DMS53 (cell line): ENCODE data around the gene BMP7.
"Not testable (repeated sequence)": the region's sequence is repeated elsewhere in the genome, so short reads cannot be mapped to it uniquely, and the experiment has no call there.

Experiments used
- DNase-seq: peaks from one replicate; lab custom pipeline; 2025; lab: John Stamatoyannopoulos, UW

Gene BMP7

GRCh38 chr20:57287901-57288300 lies 21.5 kb upstream of the BMP7 start:
- DNase-seq, result no peak

DNA sequence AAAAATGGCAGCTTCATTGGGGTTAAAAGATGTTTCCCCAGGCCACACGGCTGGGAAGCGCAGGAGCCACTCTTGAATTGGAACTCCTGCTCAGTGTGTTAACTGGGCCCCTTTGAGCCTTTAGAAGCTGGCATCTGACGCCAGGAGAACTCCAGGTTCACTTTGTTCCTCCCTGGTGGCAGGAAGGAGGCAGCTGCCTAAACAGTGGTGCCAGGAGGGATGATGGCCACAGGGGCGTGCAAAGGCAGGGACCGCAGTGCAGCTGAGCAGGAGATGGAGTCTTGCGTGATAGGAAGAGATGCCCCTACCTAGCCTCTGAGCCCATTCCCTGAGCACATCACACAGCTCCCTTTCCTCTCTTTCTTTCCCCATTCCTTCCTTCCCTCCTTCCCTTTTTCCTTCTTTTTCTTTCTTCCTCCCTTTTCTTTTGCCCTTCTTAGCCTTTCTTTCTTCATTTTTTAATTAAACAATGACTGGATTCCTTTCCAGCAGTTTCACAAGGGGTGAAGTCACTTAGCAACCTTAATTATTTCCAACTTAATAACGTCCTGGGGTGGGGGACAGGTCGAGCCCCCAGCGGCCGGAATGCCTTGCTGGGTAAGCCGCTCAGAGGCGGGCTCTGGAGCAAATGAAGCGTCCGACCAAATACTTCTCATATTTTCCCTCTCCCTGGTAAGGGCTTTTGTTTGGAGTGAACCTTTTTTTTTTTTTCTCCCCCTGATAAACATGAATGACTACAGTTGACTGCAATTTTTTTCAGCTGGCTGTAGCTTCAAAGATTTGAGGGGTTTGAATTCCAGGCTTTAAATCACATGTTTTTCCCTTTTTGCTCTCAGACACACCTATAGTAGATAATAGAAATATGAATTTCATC lies 20.8 kb upstream of the BMP7 start:
- DNase-seq, result no peak

GRCh38 chr20:57283860-57284259 lies 17.4 kb upstream of the BMP7 start:
- no peak for DNase-seq

DNA sequence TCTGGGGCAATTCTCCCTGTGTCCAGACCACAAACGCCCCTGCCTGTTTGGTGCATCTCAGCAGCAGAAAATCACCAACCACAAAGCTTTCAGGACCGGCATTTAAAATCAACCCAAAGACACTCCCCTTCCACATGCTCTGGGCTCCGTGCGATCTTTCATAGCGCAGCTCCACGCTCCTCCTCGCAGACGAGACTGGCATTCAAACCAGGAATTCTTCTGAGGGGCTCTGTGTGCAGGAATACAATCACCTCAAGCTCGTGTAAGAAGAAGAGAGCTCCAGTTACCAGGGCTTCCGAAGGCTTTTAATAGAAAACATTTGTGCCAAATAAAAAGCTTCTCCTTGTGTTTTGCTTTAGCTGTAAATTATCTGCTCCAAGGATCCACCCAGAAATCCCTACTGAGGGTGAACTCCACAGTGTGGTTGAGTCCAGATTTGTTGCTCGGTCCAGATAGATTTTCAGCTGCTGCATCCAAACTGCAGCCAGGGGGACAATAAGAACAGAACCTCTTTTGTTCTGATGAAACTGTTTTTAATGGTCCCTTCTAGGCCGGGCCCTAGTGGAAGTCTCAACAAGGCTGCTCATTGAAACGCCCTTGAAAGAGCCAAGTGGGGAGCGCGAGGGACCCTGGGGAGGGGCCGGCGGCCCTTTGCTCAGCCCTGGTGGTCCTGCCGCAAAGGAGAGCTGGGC lies 16.4 kb upstream of the BMP7 start:
- no peak for DNase-seq

GRCh38 chr20:57281900-57282299 lies 15.5 kb upstream of the BMP7 start:
- no peak for DNase-seq

DNA sequence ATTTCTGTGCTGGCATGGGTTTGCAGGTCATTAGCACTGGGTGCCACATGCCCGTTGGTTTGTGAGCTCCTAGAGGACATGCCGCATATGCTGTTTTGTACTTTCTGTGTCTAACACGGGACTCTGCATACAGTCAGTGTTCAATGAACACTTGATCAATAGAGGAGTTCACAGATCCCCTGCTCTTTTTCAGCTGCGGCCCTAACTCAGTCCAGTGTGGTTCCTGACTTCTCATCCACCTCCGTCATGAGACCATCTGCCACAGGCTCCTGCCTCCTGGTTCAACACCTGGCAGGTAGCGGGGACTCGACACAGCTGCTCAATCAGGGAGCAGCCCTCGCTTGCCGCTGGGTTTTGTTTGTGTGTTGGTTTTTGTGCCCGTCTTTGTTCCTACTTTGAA lies 13.8 kb upstream of the BMP7 start:
- DNase-seq, result peak; percentile 17

- DNase-seq, result not testable (repeated sequence)
These were observed 13.1 kb upstream of the BMP7 start for GRCh38 chr20:57279548-57279947.

GRCh38 chr20:57278457-57278856 lies 12.0 kb upstream of the BMP7 start:
- DNase-seq, result no peak

DNA sequence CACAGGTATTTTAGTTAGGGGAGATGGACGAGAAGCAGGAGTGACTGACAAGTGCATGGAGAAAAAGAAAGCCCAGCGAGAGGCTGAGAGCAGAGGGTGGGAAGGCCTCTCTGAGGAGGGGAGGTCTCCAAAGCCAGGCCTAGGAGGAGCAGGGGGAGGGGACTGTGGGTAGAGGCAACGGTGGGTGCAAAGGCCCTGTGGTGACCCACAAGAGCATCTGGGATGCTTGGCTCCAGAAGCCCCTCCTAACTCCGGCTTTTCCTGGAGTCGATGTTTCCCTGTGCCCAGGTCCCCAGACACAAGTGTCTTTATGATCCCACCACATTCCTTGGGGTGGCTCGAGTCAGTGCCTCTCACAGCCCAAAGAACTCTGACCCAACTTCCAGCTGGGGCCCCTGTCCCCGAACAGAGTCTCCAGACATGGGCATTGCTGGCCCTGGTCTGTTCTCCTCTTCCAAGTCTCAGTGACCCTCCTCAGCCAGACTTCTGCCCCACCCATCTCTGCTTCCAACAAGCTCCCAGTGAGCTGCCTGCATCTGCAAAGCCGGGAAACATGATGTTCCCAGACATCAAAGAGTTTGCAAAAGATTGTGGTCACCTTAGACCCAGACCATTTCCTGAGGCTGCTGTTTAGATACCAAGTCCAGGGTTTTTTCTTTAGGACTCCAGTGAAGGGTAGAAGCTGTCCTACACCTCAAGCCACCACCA lies 11.1 kb upstream of the BMP7 start:
- DNase-seq, result no peak

DNA sequence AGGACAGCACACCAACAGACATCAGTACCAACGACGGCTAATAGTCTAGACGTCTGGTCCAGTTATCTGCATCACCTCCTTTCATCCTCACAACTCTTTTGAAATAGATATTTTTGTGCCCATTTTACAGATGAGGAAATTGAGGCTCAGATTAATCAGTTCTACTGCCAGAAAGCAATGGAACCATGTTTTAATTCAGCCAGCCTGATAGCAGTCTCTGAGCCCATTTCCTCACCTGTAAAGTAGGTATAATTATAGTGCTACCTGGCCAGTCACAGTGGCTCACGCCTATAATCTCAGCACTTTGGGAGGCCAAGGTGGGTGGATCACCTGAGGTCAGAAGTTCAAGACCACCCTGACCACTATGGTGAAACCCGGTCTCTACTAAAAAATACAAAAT lies 9.8 kb upstream of the BMP7 start:
- DNase-seq, result no peak

DNA sequence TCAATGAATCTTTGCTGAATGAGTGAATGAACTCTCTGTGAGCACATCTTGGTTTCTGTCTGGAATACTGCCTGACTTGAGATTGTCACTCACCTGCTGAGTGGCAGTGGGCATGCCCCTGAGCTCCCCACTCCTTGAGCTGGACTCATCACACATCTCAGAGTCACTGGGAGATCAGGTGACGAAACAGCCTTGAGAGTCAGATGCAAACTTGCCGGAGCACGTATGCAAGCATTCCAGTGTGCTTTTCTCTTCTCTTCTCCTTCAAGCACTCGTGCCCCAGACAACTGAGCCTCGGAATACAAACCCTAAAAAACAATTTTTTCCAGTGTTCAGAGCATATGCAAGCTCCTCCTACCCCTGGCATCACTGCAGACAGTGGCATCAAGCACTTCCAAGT lies 9.4 kb upstream of the BMP7 start:
- DNase-seq, result no peak

GRCh38 chr20:57275334-57275733 lies 8.9 kb upstream of the BMP7 start:
- no peak for DNase-seq

GRCh38 chr20:57274846-57275245 lies 8.4 kb upstream of the BMP7 start:
- no peak for DNase-seq

- DNase-seq, result no peak
These were observed 7.9 kb upstream of the BMP7 start for GRCh38 chr20:57274299-57274698.

- no peak for DNase-seq
These were observed 6.6 kb upstream of the BMP7 start for GRCh38 chr20:57272883-57273535.

- no peak for DNase-seq
These were observed 4.0 kb upstream of the BMP7 start for GRCh38 chr20:57270204-57270984.

DNA sequence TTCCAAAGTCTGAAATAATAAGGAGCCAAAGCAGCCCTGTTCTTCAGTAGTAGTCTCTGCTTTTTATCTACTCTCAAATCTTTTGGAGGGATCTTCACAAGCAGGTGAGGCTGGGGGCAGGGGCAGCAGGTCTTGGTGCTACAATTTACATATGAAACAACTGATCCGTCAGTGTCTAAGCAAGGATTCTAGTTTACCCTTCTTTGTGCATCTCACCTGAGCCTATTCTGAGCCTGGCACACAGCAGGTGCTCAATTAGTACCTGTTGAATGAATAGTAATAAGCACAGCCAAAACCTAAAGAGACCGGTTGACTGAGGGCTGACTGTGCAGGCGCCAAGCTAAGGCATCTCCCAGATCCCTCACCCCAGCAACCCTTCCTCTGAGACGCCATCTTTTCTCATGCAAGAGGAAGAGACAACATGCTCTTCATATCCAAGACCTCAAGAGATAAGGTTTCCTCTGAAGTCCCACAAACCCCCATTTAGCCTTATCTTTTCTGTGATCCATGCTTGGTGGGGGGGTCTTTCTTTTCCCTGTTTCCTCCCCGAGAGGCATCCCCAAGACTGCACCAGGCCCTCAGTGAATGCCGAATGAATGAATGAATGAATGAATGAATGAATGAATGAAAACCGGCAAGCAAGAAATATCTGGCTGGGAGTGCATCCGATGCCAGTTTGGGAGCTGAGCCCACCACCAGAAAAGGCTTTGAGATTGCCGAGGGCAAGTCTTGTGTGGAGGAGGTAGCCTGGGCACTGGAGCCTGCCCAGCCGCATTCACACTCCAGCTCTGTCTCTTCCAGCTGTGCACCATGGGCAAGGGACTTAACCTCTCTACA lies 2.9 kb upstream of the BMP7 start:
- no peak for DNase-seq

GRCh38 chr20:57268399-57269076 lies 2.1 kb upstream of the BMP7 start:
- DNase-seq, result no peak

GRCh38 chr20:57267158-57267821 lies 849 bp upstream of the BMP7 start:
- DNase-seq, result no peak

DNA sequence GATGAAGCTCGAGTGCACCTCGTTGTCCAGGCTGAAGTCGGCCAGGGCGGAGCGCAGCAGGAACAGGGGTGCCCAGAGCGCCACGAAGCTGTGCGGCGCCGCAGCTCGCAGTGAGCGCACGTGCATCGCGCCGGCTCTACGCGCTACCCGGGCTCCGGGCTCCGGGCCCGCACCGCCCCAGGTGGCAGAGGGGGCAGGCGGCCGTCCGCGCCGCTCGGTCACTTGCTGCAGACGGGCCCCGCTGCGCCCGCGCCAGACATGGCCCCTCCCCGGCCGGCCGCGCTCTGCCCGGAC lies 497 bp downstream of the BMP7 start:
- no peak for DNase-seq
